GM18505 (cell line): ENCODE data around the gene SNRPB.

Experiments used
- ATAC-seq: cut with Tn5 transposase; IDR thresholded peaks from one replicate; pipeline ENCODE4 v1.9.1; 2021; ENCODE audit not compliant: unreplicated experiment
- POLR2A ChIP-seq: IDR thresholded peaks from 4 replicates; pipeline ENCODE4 v1.6.1; 2011; ENCODE audit warnings: borderline replicate concordance; ENCODE audit not compliant: insufficient read depth, insufficient read length; ENCODE audit errors: extremely low read depth

Gene SNRPB

GRCh38 chr20:2485661-2486060 is 15.1 kb upstream of the SNRPB start:
- TF ChIP-seq POLR2A, result no peak
- ATAC-seq, result no peak

- no peak for TF ChIP-seq POLR2A
- ATAC-seq, result no peak
Measured at GRCh38 chr20:2485080-2485479, 14.5 kb upstream of the SNRPB start.

GRCh38 chr20:2483504-2483903 is 12.9 kb upstream of the SNRPB start:
- no peak for TF ChIP-seq POLR2A
- ATAC-seq, result no peak

- no peak for TF ChIP-seq POLR2A
- ATAC-seq, result no peak
Measured at GRCh38 chr20:2480381-2480780, 9.8 kb upstream of the SNRPB start.

GRCh38 chr20:2476742-2477615 is 6.4 kb upstream of the SNRPB start:
- no peak for TF ChIP-seq POLR2A
- ATAC-seq, result no peak

GRCh38 chr20:2475850-2476741 is 5.5 kb upstream of the SNRPB start:
- no peak for ATAC-seq
- no peak for TF ChIP-seq POLR2A

- TF ChIP-seq POLR2A, result no peak
- ATAC-seq, result no peak
Measured at GRCh38 chr20:2473516-2473915, 2.9 kb upstream of the SNRPB start.

GRCh38 chr20:2469991-2470422 is 582 bp downstream of the SNRPB start:
- TF ChIP-seq POLR2A, result no peak
- ATAC-seq, result peak; percentile 30

- TF ChIP-seq POLR2A, result no peak
- no peak for ATAC-seq
Measured at GRCh38 chr20:2468581-2469407, 1.8 kb downstream of the SNRPB start.

- peak; percentile 37 for TF ChIP-seq POLR2A
- no peak for ATAC-seq
Measured at GRCh38 chr20:2467412-2467811, 3.2 kb downstream of the SNRPB start.

- no peak for ATAC-seq
- TF ChIP-seq POLR2A, result no peak
Measured at GRCh38 chr20:2465100-2465499, 5.5 kb downstream of the SNRPB start.

- no peak for ATAC-seq
- TF ChIP-seq POLR2A, result no peak
Measured at GRCh38 chr20:2463616-2464365, 6.8 kb downstream of the SNRPB start.
